ENCODE data around the gene C1QL2.

GRCh38 chr2:119204525-119204924 is 46.0 kb upstream of the C1QL2 start:
- TF ChIP-seq CTCF (IDR thresholded peaks at IDR 0.05), result no peak
- TF ChIP-seq POLR2A (IDR thresholded peaks at IDR 0.05), result no peak
